Mesenchymal stem cell (in vitro differentiated cells and primary cell): ENCODE data around the gene COL6A3.

Source experiments
- DNase-seq: peaks from one replicate; pipeline ENCODE4 v3.0.0-alpha.2; 2013
- H2AFZ ChIP-seq: one replicate; pipeline ENCODE4 v1.6.1; 2013; ENCODE audit warnings: low read depth, mild to moderate bottlenecking, control low read depth, inconsistent platforms, low read length, moderate library complexity
- H2AK5ac ChIP-seq: 2 replicates; pipeline ENCODE4 v1.6.1; 2013; ENCODE audit warnings: low read length, moderate library complexity, mild to moderate bottlenecking, inconsistent platforms; ENCODE audit not compliant: severe bottlenecking
- H2BK120ac ChIP-seq: one replicate; pipeline ENCODE4 v1.6.1; 2013; ENCODE audit warnings: low read depth, mild to moderate bottlenecking, inconsistent platforms, low read length, moderate library complexity
- H2BK12ac ChIP-seq, 2 experiments: one replicate each; pipeline ENCODE4 v1.6.1; 2013; ENCODE audit warnings: inconsistent platforms in 2 of 2, low read length in 2 of 2, mild to moderate bottlenecking in 2 of 2, moderate library complexity in 2 of 2, control low read depth in 1 of 2
- H2BK15ac ChIP-seq: one replicate; pipeline ENCODE4 v1.6.1; 2013; ENCODE audit warnings: mild to moderate bottlenecking, low read depth, inconsistent platforms; ENCODE audit not compliant: poor library complexity, severe bottlenecking
- H2BK5ac ChIP-seq: 2 replicates; pipeline ENCODE4 v1.6.1; 2013; ENCODE audit warnings: low read depth, mild to moderate bottlenecking, low read length, control low read depth, inconsistent platforms; ENCODE audit not compliant: poor library complexity, severe bottlenecking
- H3K14ac ChIP-seq, 2 experiments: one replicate each; pipeline ENCODE4 v1.6.1; 2013; ENCODE audit warnings: inconsistent platforms in 2 of 2, low read length in 2 of 2, control low read depth in 1 of 2, mild to moderate bottlenecking in 1 of 2, moderate library complexity in 1 of 2
- H3K18ac ChIP-seq, 2 experiments: one replicate each; pipeline ENCODE4 v1.6.1; 2013; ENCODE audit warnings: inconsistent platforms in 2 of 2, low read length in 2 of 2, control low read depth in 1 of 2, low read depth in 1 of 2, mild to moderate bottlenecking in 1 of 2
- H3K23ac ChIP-seq, 2 experiments: one replicate each; pipeline ENCODE4 v1.6.1; 2013; ENCODE audit warnings: inconsistent platforms in 2 of 2, low read length in 2 of 2, mild to moderate bottlenecking in 2 of 2, moderate library complexity in 2 of 2, control low read depth in 1 of 2
- H3K27ac ChIP-seq: 2 replicates; pipeline ENCODE4 v1.5.1; 2013; ENCODE audit warnings: mild to moderate bottlenecking, moderate library complexity, low read length, control low read depth, inconsistent platforms; ENCODE audit not compliant: poor library complexity, severe bottlenecking
- H3K27me3 ChIP-seq, 2 experiments: 2 replicates each; pipeline versions ENCODE4 v1.6.1 to v1.7.0; 2013; ENCODE audit warnings: low read length in 2 of 2, mild to moderate bottlenecking in 2 of 2, moderate library complexity in 2 of 2, control low read depth in 1 of 2, inconsistent platforms in 1 of 2; ENCODE audit not compliant: control insufficient read depth in 1 of 2, insufficient read depth in 1 of 2
- H3K36me3 ChIP-seq, 2 experiments: 2 replicates each; pipeline versions ENCODE4 v1.6.1 to v1.7.0; 2013; ENCODE audit warnings: low read length in 2 of 2, control low read depth in 1 of 2, inconsistent platforms in 1 of 2, low read depth in 1 of 2, mild to moderate bottlenecking in 1 of 2; ENCODE audit not compliant: insufficient read depth in 2 of 2, control insufficient read depth in 1 of 2
- H3K4ac ChIP-seq, 2 experiments: one replicate each; pipeline ENCODE4 v1.6.1; 2013; ENCODE audit warnings: inconsistent platforms in 2 of 2, low read length in 2 of 2, mild to moderate bottlenecking in 2 of 2, moderate library complexity in 2 of 2, control low read depth in 1 of 2, low read depth in 1 of 2
- H3K4me1 ChIP-seq: 2 replicates; pipeline ENCODE4 v1.6.1; 2013; ENCODE audit warnings: low read depth, low read length, control low read depth; ENCODE audit not compliant: control insufficient read depth, insufficient read depth
- H3K4me2 ChIP-seq: 2 replicates; pipeline ENCODE4 v1.6.1; 2013; ENCODE audit warnings: low read length, mild to moderate bottlenecking, inconsistent platforms; ENCODE audit not compliant: poor library complexity, severe bottlenecking
- H3K4me3 ChIP-seq, 2 experiments: 2 replicates each; pipeline versions ENCODE4 v1.5.1 to v1.7.0; 2013; ENCODE audit warnings: low read length in 2 of 2, mild to moderate bottlenecking in 2 of 2, control low read depth in 1 of 2, low read depth in 1 of 2; ENCODE audit not compliant: insufficient read depth in 1 of 2
- H3K79me1 ChIP-seq: replicated peaks from 2 replicates; pipeline ENCODE4 v1.6.1; 2013; ENCODE audit warnings: mild to moderate bottlenecking, control low read depth, low read length, inconsistent platforms; ENCODE audit not compliant: poor library complexity, severe bottlenecking
- H3K9ac ChIP-seq: 2 replicates; pipeline ENCODE4 v1.7.0; 2013; ENCODE audit warnings: mild to moderate bottlenecking, low read length, moderate library complexity
- H3K9me3 ChIP-seq: 2 replicates; pipeline ENCODE4 v1.7.0; 2013; ENCODE audit warnings: mild to moderate bottlenecking, low read length; ENCODE audit not compliant: control insufficient read depth
- H4K8ac ChIP-seq: one replicate; pipeline ENCODE4 v1.6.1; 2013; ENCODE audit warnings: inconsistent platforms, mild to moderate bottlenecking, low read length, moderate library complexity
- H4K91ac ChIP-seq: one replicate; pipeline ENCODE4 v1.6.1; 2013; ENCODE audit warnings: mild to moderate bottlenecking, low read length, inconsistent platforms
- WGBS: methylation state at CpG from one replicate; pipeline ENCODE4 v1.1.7; 2013; ENCODE audit warnings: mixed read lengths; 5-methylcytosine and 5-hydroxymethylcytosine counted together

COL6A3 gene

GRCh38 chr2:237432484-237433092 lies 18.6 kb upstream of the COL6A3 start:
- H4K8ac ChIP-seq, result peak overlapping the region; percentile 58
- H2AFZ ChIP-seq, result no peak overlapping the region
- H3K36me3 ChIP-seq, result no peaks in the 10 kb centered on the region
- no peak overlapping the region for H2BK120ac ChIP-seq
- no peak overlapping the region for H2AK5ac ChIP-seq
- H3K18ac ChIP-seq, result peak overlapping the region; percentile 41 to 98
- peaks cover 37% of the 10 kb centered on the region for H3K4me1 ChIP-seq
- H2BK5ac ChIP-seq, result no peak overlapping the region
- peak overlapping the region; percentile 34 to 95 for H2BK12ac ChIP-seq
- no peaks in the 10 kb centered on the region for H3K9me3 ChIP-seq
- 19% methylated on average over 16 of the region's 17 CpGs for WGBS
- H3K4ac ChIP-seq, result peak overlapping the region; percentile 29 to 66
- H4K91ac ChIP-seq, result peak overlapping the region; percentile 55
- no peak overlapping the region for H2BK15ac ChIP-seq
- no peaks in the 10 kb centered on the region for H3K79me1 ChIP-seq
- H3K27ac ChIP-seq, result peak overlapping the region; percentile 65
- no peak overlapping the region for H3K14ac ChIP-seq
- peak overlapping the region; percentile 69 for H3K9ac ChIP-seq
- peak overlapping the region in 1 of 2 experiments; percentile 51 for H3K23ac ChIP-seq
- no peaks in the 10 kb centered on the region for H3K27me3 ChIP-seq
- peak overlapping the region; percentile 26 for H3K4me2 ChIP-seq
- DNase-seq, result peak; percentile 95
- peak overlapping the region in 1 of 2 experiments; percentile 34 for H3K4me3 ChIP-seq

GRCh38 chr2:237431837-237432236 lies 17.9 kb upstream of the COL6A3 start:
- H3K14ac ChIP-seq, result no peak overlapping the region
- no peak overlapping the region for H2AFZ ChIP-seq
- no peaks in the 10 kb centered on the region for H3K9me3 ChIP-seq
- peak overlapping the region; percentile 69 for H3K9ac ChIP-seq
- H2BK15ac ChIP-seq, result no peak overlapping the region
- H3K4me3 ChIP-seq, result no peak overlapping the region
- H3K18ac ChIP-seq, result peak overlapping the region in 1 of 2 experiments; percentile 52
- no peak overlapping the region for H2BK120ac ChIP-seq
- H2AK5ac ChIP-seq, result no peak overlapping the region
- peaks cover 37% of the 10 kb centered on the region for H3K4me1 ChIP-seq
- no peak overlapping the region for H2BK5ac ChIP-seq
- no peaks in the 10 kb centered on the region for H3K79me1 ChIP-seq
- no peak overlapping the region for H3K4me2 ChIP-seq
- no peak overlapping the region for H4K8ac ChIP-seq
- peak overlapping the region; percentile 2 to 57 for H2BK12ac ChIP-seq
- 96% methylated on average over 4 of the region's 4 CpGs for WGBS
- H3K4ac ChIP-seq, result no peak overlapping the region
- H4K91ac ChIP-seq, result no peak overlapping the region
- H3K23ac ChIP-seq, result no peak overlapping the region
- no peaks in the 10 kb centered on the region for H3K27me3 ChIP-seq
- no peaks in the 10 kb centered on the region for H3K36me3 ChIP-seq
- no peak for DNase-seq
- peak overlapping the region; percentile 0 for H3K27ac ChIP-seq

- H3K9me3 ChIP-seq, result no peaks in the 10 kb centered on the region
- H2BK15ac ChIP-seq, result no peak overlapping the region
- no CpG with 5 or more reads among the region's 1 CpG for WGBS
- H3K4ac ChIP-seq, result no peak overlapping the region
- peak overlapping the region; percentile 7 for H3K9ac ChIP-seq
- no peaks in the 10 kb centered on the region for H3K79me1 ChIP-seq
- DNase-seq, result peak; percentile 78
- H4K8ac ChIP-seq, result no peak overlapping the region
- H3K18ac ChIP-seq, result no peak overlapping the region
- H2AFZ ChIP-seq, result no peak overlapping the region
- no peak overlapping the region for H3K23ac ChIP-seq
- no peak overlapping the region for H2BK120ac ChIP-seq
- peaks cover 36% of the 10 kb centered on the region for H3K4me1 ChIP-seq
- no peak overlapping the region for H3K4me3 ChIP-seq
- H2BK5ac ChIP-seq, result no peak overlapping the region
- H3K14ac ChIP-seq, result no peak overlapping the region
- H2BK12ac ChIP-seq, result no peak overlapping the region
- no peak overlapping the region for H3K27ac ChIP-seq
- no peaks in the 10 kb centered on the region for H3K36me3 ChIP-seq
- H3K4me2 ChIP-seq, result no peak overlapping the region
- H4K91ac ChIP-seq, result no peak overlapping the region
- H2AK5ac ChIP-seq, result no peak overlapping the region
- no peaks in the 10 kb centered on the region for H3K27me3 ChIP-seq
These were observed 17.4 kb upstream of the COL6A3 start for GRCh38 chr2:237431372-237431771.

- Histone ChIP-seq H3K27ac (no peak overlapping the region), H2BK120ac (no peak overlapping the region), H3K27me3 (no peaks in the 10 kb centered on the region), H2BK15ac (no peak overlapping the region), H3K18ac (no peak overlapping the region), H3K9ac (peak overlapping the region; percentile 7), H3K4me2 (no peak overlapping the region), H3K4me1 (peaks cover 33% of the 10 kb centered on the region), H3K14ac (no peak overlapping the region), H2AK5ac (no peak overlapping the region), H3K4me3 (no peak overlapping the region), H2BK5ac (no peak overlapping the region), H2AFZ (no peak overlapping the region), H4K91ac (no peak overlapping the region), H3K36me3 (no peaks in the 10 kb centered on the region), H2BK12ac (no peak overlapping the region), H3K79me1 (no peaks in the 10 kb centered on the region), H3K4ac (no peak overlapping the region), H3K9me3 (no peaks in the 10 kb centered on the region), H3K23ac (no peak overlapping the region), H4K8ac (no peak overlapping the region)
- DNase-seq, result no peak
- WGBS, result 100% methylated on average over 1 of the region's 1 CpG
These were observed 16.9 kb upstream of the COL6A3 start for GRCh38 chr2:237430861-237431260.
